ENCODE data around the gene SYT3.
A peak's percentile ranks its signal among the peaks of the same experiment; 100 is the strongest.

SYT3 gene

GRCh38 chr19:50661766-50662650 is 22.3 kb upstream of the SYT3 start:
- DNase-seq, result no peak

DNA sequence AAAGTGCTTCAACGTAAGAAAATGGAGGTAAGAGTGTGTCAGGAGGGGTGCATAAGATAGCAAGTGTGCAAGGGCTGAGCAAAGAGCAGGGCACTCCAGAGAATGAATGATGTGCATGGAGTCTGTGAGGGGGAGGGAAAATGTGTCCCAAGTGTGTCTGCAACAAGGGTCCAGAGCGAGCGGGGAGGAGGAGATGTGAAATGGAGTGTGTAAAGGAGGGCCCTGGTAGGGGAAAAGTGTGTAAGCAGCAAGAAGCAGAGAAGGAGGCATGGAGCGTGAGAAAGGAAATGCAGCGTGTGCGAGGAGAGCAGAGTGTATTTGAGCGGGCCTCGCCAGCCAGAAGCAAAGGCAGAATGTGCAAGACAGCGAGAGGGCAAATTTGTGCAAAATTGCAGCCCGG is 21.3 kb upstream of the SYT3 start:
- DNase-seq, result no peak

GRCh38 chr19:50660088-50660366 is 20.3 kb upstream of the SYT3 start:
- DNase-seq, result no peak

GRCh38 chr19:50659318-50660087 is 19.8 kb upstream of the SYT3 start:
- DNase-seq, result peak in 1 of 2 experiments; percentile 21

GRCh38 chr19:50658441-50659317 is 19.0 kb upstream of the SYT3 start:
- DNase-seq, result peak; percentile 77 to 93

- peak; percentile 99 for DNase-seq
These were observed 18.2 kb upstream of the SYT3 start for GRCh38 chr19:50657712-50658440.

DNA sequence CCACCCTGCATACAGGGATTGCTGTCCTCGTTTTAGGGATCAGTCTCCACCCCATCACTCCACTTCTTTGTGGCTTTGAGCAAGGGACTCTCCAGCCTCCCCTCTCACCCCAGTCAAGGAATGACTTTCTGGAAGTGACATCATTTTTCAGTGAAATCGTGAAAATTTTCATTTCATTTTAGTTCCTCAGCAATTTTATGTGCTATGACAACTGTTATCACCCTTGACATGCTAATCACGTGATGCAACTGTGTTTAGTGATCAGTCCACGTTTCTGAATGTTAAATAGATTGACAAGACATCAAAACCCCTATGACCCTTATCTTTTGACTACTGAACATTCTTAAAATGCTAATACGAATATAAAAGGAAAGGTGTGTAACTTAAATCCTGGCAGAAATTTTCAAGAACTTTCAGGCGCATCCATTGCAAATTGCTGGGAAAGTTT is 17.6 kb upstream of the SYT3 start:
- no peak for DNase-seq

DNA sequence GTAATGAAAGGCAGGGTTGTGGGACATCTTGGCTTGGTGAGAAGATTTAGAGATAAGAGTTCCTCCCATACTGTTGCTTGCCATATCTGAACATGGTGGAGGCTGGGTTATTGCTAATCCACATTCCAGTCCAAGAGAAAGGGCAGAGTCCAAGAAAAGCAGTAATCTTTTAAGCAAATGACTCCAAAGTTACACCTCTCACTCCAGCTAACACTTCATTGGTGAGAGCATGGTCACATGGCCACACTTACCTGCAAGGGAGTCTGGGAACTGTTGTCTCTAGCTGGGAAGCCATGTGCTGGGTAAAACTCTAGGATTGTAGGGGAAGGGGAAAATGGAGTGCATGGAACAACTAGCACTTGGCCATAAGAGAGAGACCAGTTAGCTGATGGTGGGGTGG is 15.2 kb upstream of the SYT3 start:
- no peak for DNase-seq

GRCh38 chr19:50652722-50653121 is 13.0 kb upstream of the SYT3 start:
- no peak for DNase-seq

DNA sequence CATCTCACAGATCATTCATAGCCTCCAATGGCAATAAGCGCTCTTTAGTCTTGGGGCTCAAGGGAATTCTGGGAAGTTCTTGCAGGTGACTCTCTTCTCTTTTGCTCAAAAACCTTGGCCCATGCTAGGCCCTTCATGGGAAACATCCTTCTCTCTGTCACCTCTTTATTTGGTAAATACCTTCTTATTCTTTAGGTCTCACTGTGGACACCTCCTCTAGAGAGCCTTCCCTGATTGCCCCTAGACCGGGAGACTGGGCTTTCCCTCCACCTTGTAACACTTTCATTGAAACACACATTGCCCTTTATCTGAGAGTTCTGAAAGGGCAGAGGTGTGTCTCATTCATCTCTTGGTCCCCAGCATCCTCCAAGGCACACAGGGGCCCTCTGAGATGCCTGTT is 11.5 kb upstream of the SYT3 start:
- DNase-seq, result no peak

DNA sequence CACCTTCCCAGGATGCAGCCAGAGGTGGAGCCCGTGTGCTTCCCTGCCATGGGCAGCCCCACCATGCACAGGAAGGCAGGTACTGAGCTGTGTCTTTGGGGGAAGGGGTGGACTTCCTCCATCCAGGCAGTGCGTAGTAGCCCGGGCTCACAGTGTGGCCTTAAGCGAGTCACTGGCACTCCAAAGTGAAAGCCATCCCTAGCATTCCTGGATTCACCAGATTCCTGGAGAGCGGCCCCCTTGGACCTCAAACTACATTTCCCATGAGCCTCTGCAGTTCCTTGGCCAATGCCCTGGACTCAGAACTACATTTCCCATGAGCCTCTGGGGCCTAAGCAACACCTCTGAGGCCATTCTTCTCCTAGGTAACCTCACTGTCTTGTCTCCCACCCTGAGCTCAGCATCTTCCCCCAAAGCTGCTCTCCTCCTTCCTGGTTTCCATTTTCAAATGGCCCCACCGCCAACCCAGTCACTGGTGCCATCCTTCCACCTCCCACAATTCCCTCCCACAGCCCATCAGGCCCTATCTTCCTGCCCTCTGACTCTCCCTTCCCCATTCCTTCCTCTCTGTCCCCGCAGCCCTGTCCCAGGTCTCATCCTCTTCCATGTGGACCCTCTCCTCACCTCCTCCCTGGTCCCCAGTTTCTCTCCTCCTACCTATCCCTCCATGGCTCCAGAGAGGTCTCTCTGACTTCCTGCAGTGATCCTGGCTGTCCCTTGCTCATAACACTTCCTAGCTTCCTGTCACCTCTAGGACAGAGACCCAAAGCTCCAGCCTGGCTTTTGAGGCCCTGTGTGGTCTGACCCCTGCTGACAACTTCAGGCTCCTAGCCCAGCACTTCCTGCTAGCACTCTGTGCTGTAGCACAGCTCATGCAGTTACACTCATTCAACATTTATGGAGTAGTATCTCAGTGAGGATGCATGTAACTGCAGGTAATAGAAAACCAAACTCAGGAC is 10.0 kb upstream of the SYT3 start, which contains the start of gene C19orf81:
Gene C19orf81 (plus strand): TSS at position 13 of the 959 bp plus-strand sequence. CDS start 0 bp downstream, at position 13.
- peak; percentile 5 to 25 for DNase-seq

GRCh38 chr19:50648659-50649058 is 9.0 kb upstream of the SYT3 start:
- DNase-seq, result no peak

GRCh38 chr19:50647879-50648615 is 8.4 kb upstream of the SYT3 start:
- no peak for DNase-seq

DNA sequence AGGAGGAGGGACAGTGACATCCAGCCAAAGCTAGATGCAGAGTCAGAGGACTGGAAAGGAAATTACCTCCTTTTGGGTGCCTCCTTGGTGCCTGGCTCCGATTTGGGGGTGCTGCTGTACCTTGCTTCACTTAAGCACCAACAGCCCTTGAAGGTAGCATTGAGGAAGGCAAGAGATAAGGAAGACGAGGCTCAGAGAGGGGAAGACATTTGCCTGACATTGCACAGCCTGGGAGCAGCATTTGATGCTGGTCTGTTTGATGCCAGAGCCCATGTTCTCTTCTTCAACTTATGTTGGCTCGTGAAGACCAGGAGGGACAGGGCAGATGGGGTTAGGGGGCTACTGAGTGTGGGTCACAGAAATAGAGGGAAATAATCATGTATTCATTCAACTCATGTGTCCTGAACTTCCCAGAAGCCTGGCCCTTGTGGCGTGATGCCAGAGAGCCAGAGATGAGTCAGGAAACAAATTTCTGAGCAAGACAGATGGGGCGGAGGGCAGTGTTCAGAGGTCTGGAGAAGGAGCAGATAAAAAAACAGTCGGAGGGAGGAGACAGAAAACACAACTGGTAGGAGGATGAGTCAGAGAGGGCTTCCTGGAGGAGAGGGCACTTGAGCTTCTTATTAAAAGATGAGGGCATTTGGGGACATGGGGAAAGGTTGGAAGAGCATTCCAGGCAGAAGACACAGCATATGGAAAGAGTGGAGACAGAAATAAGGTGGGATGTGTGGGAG is 6.6 kb upstream of the SYT3 start:
- no peak for DNase-seq

DNA sequence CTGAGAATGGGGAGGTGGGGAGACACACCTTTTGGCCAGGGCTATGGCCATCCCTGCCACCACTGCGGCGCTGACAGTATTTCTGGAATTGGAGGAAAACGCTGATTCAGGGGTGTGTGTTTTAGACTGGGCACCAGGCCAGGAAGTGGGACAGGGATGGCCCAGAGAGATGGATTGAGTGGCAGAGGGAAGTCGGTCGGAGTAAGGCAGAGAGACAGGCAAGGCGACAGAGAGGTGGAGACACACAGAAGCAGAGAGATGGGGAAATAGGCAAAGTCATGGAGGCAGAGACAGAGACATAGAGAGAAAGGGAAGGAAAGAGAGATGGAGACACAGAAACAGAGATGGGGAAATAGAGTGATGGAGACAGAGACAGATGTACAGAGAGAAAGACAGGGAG is 5.4 kb upstream of the SYT3 start:
- no peak for DNase-seq

- DNase-seq, result no peak
These were observed 4.7 kb upstream of the SYT3 start for GRCh38 chr19:50644315-50644915.

GRCh38 chr19:50640368-50640767 is 687 bp upstream of the SYT3 start:
- DNase-seq, result no peak

GRCh38 chr19:50638600-50638999 is 1.1 kb downstream of the SYT3 start:
- DNase-seq, result no peak

Measured in SHP77 (cell line).